LNCaP clone FGC (cell line): ENCODE results near the gene ZNF273.
"Not testable (repeated sequence)": the region's sequence is repeated elsewhere in the genome, so short reads cannot be mapped to it uniquely, and the experiment has no call there.

Source experiments
- DNase-seq: peaks from one replicate; pipeline ENCODE4 v3.0.0-alpha.2; 2011; ENCODE audit warnings: low read depth
- H3K4me3 ChIP-seq: 2 replicates; pipeline ENCODE4 v1.5.1; 2011; ENCODE audit warnings: mild to moderate bottlenecking, low read depth, low read length, control low read depth
- TF ChIP-seq, protein P1 (sequence below): IDR thresholded peaks from 2 replicates; pipeline ENCODE4 v1.5.1; 2012; ENCODE audit warnings: mild to moderate bottlenecking; ENCODE audit not compliant: control insufficient read depth, insufficient read depth; ENCODE audit errors: extremely low read depth

ZNF273 gene

DNA sequence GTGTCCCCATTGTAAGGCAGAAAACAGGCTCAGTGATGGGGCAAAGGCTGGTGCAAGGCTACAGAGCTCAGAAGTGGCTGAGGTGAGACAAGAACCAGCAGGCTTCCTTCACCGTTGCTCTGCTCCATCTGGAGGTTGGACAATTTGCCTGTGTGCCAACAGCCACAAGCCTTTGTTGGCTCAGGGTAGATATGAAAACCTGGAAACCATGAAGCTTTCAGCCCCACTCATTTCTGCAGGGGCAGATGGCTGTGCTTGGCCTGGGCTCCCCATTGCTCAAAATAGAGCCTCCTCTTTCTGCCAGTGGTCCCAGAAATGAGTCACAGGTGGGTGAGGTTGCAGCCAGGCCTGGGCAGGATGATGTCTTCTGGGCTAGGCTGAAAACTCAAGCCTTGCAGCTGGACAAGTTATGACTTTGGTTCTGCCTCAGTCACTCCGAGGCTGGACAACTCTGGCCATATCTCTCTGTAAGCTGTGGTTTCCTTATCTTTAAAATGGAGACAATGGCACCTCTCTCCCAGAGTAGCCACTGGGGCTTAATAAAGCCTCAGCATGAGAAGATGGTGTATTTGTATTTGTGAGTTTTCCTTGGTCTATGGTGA is 12.2 kb upstream of the ZNF273 start:
- no peak for DNase-seq
- TF ChIP-seq, protein P1, sequence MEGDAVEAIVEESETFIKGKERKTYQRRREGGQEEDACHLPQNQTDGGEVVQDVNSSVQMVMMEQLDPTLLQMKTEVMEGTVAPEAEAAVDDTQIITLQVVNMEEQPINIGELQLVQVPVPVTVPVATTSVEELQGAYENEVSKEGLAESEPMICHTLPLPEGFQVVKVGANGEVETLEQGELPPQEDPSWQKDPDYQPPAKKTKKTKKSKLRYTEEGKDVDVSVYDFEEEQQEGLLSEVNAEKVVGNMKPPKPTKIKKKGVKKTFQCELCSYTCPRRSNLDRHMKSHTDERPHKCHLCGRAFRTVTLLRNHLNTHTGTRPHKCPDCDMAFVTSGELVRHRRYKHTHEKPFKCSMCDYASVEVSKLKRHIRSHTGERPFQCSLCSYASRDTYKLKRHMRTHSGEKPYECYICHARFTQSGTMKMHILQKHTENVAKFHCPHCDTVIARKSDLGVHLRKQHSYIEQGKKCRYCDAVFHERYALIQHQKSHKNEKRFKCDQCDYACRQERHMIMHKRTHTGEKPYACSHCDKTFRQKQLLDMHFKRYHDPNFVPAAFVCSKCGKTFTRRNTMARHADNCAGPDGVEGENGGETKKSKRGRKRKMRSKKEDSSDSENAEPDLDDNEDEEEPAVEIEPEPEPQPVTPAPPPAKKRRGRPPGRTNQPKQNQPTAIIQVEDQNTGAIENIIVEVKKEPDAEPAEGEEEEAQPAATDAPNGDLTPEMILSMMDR, result no peak

DNA sequence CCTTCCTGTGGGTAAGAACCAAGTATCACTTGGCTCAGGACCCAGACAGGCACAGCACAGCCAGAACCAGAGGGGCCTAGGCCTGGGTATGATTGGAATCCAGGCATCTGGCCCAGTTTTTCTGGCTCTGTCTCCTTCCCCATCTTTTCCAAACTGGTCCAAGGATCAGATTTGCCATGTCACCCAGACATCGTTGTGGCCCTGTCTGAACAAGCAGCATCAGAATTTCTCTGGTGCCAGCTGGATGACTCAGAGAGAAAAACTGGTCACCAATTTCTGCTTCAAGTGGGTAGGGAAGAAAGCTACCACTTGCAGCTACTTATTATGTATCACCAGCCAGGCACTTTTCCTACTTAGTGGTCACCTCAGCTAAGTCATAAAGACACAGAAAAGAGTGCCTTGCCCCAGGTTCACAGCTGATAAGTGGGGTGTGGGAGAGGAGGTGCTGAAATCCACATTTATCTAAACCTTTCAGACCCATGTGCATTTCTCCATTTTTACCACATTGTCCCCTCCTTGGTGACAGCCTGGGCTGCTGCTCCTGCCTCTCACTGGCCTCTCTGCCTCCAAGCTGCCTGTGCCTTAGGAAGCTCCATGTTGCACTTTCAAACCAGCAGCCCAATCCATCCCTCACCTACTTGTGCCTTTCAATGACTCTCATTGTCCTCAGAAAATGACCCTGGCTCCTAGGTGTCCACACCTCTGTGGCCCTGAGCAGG is 11.6 kb upstream of the ZNF273 start:
- DNase-seq, H3K4me3 ChIP-seq: not testable (repeated sequence)

More for the DNA sequence above, 12.2 kb upstream of the ZNF273 start:
- H3K4me3 ChIP-seq, result no peak overlapping the region

- peak; percentile 19 for DNase-seq
- no peak overlapping the region for H3K4me3 ChIP-seq
- TF ChIP-seq, protein P1, result no peak
These were observed 11.0 kb upstream of the ZNF273 start for GRCh38 chr7:64892116-64892515.

DNA sequence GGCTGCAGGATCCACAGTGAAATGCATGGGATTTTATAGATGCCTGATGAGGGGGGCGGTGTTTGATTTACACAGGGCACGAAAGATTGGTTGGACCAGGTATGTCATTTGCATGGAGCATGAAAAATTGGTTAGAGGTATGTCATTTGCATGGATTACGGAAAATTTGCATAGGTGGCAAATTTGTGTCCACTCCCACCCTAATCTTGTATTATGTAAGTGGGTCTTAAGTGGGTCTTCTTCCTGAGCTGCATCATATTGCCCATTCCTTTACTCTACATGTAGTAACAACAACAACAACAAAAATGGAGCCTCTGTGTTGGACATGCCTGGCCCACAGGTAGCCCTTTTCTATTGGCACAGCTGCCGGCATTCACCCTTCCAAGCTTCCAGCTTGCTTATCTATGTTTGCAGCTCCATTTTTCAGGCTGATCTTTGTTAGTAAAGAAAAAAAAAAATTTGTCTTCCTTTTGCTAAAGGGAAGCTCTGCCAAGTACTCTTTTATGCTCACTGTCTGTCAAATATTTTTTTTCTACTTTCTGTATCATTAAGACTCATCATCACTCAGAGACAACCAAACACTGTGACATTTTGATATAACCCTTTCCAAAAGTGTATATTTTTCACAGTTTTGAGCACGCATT is 10.3 kb upstream of the ZNF273 start:
- TF ChIP-seq, protein P1, result no peak
- H3K4me3 ChIP-seq, result no peak overlapping the region
- DNase-seq, result no peak

GRCh38 chr7:64893401-64893800 is 9.7 kb upstream of the ZNF273 start:
- TF ChIP-seq, protein P1, result no peak
- no peak for DNase-seq
- no peak overlapping the region for H3K4me3 ChIP-seq

GRCh38 chr7:64902461-64902805 is 640 bp upstream of the ZNF273 start:
- H3K4me3 ChIP-seq, DNase-seq: not testable (repeated sequence)

GRCh38 chr7:64904008-64904407 is 935 bp downstream of the ZNF273 start:
- peak overlapping the region; percentile 95 for H3K4me3 ChIP-seq
- no peak for DNase-seq
- TF ChIP-seq, protein P1, result no peak

DNA sequence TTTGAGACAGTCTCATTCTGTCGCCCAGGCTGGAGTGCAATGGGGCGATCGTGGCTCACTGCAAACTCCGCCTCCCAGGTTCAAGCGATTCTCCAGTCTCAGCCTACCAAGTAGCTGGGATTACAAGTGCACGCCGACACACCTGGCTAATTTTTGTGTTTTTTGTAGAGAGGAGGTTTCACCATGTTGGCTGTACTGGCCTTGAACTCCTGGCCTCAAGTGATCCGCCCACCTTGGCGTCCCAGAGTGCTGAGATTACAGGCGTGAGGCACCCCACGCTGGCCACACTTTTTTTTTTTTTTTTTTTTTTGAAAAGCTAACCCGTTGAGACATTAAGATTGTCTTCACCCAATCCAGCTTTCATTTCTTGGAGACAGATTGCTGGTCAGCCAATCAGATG is 2.1 kb downstream of the ZNF273 start:
- TF ChIP-seq, protein P1, result no peak
- no peak for DNase-seq
- no peak overlapping the region for H3K4me3 ChIP-seq
